ENCODE data around the gene XAGE5.
"Not testable (repeated sequence)": the region's sequence is repeated elsewhere in the genome, so short reads cannot be mapped to it uniquely, and the experiment has no call there.

- not testable (repeated sequence) for TF ChIP-seq EZH2phosphoT487 (IDR thresholded peaks at IDR 0.05; ENCODE audit: insufficient read depth, low read depth); EZH2 (IDR thresholded peaks at IDR 0.05; ENCODE audit: insufficient read depth, poor library complexity, severe bottlenecking)
Measured at GRCh38 chrX:52856991-52857525, 46.0 kb downstream of the XAGE5 start.
